Measurements from ENCODE around the gene ACBD4. TPM values are rescaled to one million over a fixed set of nuclear protein-coding genes. Genes with fewer than 3 reads are reported as not detected.

The ACBD4 gene
- total and polyA plus RNA-seq, 5 donors from 2014 or later, result 13.8 to 23.6 (median 15.6) TPM

DNA sequence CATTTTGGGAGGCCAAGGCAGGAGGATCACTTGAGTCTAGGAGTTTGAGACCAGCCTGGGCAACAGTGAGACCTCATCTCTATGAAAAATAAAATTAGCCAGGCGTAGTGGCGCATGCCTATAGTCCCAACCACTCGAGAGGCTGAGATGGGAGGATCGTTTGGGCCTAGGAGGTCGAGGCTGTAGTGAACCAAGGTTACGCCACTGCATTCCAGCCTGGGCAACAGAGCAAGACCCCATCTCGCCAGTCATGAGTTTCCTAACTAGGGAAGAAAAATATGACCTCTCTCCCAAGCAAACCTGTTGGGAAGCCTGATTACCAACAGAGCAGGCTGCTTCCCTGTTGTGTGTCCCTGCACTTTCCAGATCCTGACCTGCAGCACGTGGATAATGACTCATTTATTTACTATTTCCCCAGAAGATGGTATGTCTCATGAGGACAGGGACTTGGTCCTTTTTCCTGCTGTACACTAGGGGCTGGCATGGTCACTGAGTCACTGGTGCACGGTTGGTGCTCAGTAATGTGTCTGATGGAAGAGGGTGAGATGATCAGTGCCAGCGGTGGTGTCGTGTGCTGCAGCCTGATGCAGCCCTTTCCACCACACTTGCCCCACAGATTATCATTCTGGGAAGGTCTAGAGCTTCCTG lies 43.6 kb upstream of the ACBD4 start:
- H3K27me3 Mint-ChIP-seq, result no peaks in the 10 kb centered on the region
- no peaks in the 10 kb centered on the region for H3K9me3 ChIP-seq (ENCODE audit: control insufficient read depth in 2 of 2, low read length in 2 of 2)
- no peak for DNase-seq
- no peak overlapping the region for H3K27ac ChIP-seq (ENCODE audit: insufficient read depth, low read length, poor library complexity, severe bottlenecking)
- no peaks in the 10 kb centered on the region for H3K9me3 Mint-ChIP-seq
- no peak for ATAC-seq (ENCODE audit: low read depth in 2 of 2)
- peak overlapping the region in 1 of 3 donors; percentile 78 for H3K27ac Mint-ChIP-seq
- no peaks in the 10 kb centered on the region for H3K4me1 ChIP-seq (ENCODE audit: control insufficient read depth, insufficient read depth, low read length, poor library complexity, severe bottlenecking)
- no peaks in the 10 kb centered on the region for H3K27me3 ChIP-seq (ENCODE audit: control insufficient read depth, insufficient read depth, low read length)
- H3K4me3 Mint-ChIP-seq, result no peak overlapping the region
- H3K36me3 ChIP-seq (ENCODE audit: control insufficient read depth, insufficient read depth, low read length), result peaks cover 82% of the 10 kb centered on the region
- H3K4me1 Mint-ChIP-seq, result peaks cover 0 to 3% (median 0%) of the 10 kb centered on the region in 4 donors
- H3K36me3 Mint-ChIP-seq, result peaks cover 53% of the 10 kb centered on the region
- no peak overlapping the region for H3K4me3 ChIP-seq (ENCODE audit: low read depth, low read length)

- no peak for DNase-seq
- peaks cover 0 to 5% (median 0%) of the 10 kb centered on the region in 4 donors for H3K4me1 Mint-ChIP-seq
- Histone ChIP-seq H3K36me3 (ENCODE audit: control insufficient read depth, insufficient read depth, low read length) (peaks cover 81% of the 10 kb centered on the region), H3K4me3 (ENCODE audit: low read depth, low read length) (no peak overlapping the region), H3K27me3 (ENCODE audit: control insufficient read depth, insufficient read depth, low read length) (no peaks in the 10 kb centered on the region), H3K27ac (ENCODE audit: insufficient read depth, low read length, poor library complexity, severe bottlenecking) (no peak overlapping the region), H3K4me1 (ENCODE audit: control insufficient read depth, insufficient read depth, low read length, poor library complexity, severe bottlenecking) (no peaks in the 10 kb centered on the region), H3K9me3 (ENCODE audit: control insufficient read depth in 2 of 2, low read length in 2 of 2) (no peaks in the 10 kb centered on the region)
- H3K36me3 Mint-ChIP-seq, result peaks cover 53% of the 10 kb centered on the region
- no peak overlapping the region for H3K4me3 Mint-ChIP-seq
- ATAC-seq (ENCODE audit: low read depth in 2 of 2), result no peak
- no peak overlapping the region for H3K27ac Mint-ChIP-seq
- no peaks in the 10 kb centered on the region for H3K9me3 Mint-ChIP-seq
- H3K27me3 Mint-ChIP-seq, result no peaks in the 10 kb centered on the region
Observed at GRCh38 chr17:45092911-45093430, 42.5 kb upstream of the ACBD4 start.

DNA sequence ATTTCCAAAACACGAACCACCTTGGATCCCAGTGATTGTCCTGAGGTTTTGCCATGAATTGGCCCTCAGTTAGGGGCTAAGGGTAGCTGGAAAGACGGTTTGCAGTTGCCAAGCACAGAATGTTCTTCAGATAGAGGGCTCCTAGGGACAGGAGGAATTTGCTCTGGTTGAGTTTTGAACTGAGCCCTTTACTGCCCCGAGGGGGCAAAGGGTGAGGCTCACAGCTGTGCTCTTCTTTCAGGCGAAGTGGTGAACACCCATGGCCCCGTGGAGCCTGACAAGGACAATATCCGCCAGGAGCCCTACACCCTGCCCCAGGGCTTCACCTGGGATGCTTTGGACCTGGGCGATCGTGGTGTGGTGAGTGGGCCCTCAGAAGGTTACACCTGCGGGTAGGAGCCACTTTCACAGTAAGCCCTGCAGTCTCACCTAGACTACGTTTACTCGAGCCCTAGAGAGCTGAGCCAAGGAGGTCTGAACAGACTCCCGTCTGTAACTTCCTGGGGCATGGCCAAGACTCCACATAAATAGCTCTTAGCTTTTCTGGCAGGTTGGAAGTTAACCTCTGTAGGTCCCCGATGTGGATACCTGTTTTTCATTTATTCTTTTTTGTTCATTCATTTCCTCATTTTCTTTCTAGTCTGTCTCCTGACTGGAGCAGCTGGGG lies 41.9 kb upstream of the ACBD4 start:
- no peaks in the 10 kb centered on the region for H3K4me1 ChIP-seq (ENCODE audit: control insufficient read depth, insufficient read depth, low read length, poor library complexity, severe bottlenecking)
- DNase-seq (no peak), ATAC-seq (ENCODE audit: low read depth in 2 of 2) (no peak)
- no peaks in the 10 kb centered on the region for H3K27me3 Mint-ChIP-seq
- H3K4me3 Mint-ChIP-seq, result no peak overlapping the region
- H3K9me3 ChIP-seq (ENCODE audit: control insufficient read depth in 2 of 2, low read length in 2 of 2), result no peaks in the 10 kb centered on the region
- peaks cover 54% of the 10 kb centered on the region for H3K36me3 Mint-ChIP-seq
- no peak overlapping the region for H3K27ac ChIP-seq (ENCODE audit: insufficient read depth, low read length, poor library complexity, severe bottlenecking)
- H3K36me3 ChIP-seq (ENCODE audit: control insufficient read depth, insufficient read depth, low read length), result peaks cover 82% of the 10 kb centered on the region
- H3K27ac Mint-ChIP-seq, result no peak overlapping the region
- H3K27me3 ChIP-seq (ENCODE audit: control insufficient read depth, insufficient read depth, low read length), result no peaks in the 10 kb centered on the region
- peaks cover 0 to 6% (median 0%) of the 10 kb centered on the region in 4 donors for H3K4me1 Mint-ChIP-seq
- H3K4me3 ChIP-seq (ENCODE audit: low read depth, low read length), result no peak overlapping the region
- H3K9me3 Mint-ChIP-seq, result no peaks in the 10 kb centered on the region

DNA sequence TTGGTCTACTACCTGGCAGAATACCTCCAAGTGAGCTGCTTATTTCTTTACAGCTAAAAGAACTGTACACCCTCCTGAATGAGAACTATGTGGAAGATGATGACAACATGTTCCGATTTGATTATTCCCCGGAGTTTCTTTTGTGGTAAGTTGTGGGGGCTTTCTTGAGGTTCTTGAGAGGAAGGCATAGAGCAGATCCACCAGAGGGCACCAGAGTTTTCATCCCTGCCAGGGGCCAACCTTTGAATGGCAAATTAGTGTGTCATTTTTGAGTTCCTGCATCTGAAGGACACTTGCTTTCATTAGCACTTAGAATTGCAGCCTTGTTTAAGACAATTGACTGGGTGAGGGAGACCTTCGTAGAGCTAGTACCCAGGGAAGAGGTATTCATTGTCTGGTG lies 39.3 kb upstream of the ACBD4 start:
- no peak for ATAC-seq (ENCODE audit: low read depth in 2 of 2)
- no peak overlapping the region for H3K4me3 ChIP-seq (ENCODE audit: low read depth, low read length)
- Mint-ChIP-seq H3K36me3 (peaks cover 49% of the 10 kb centered on the region), H3K4me3 (no peak overlapping the region), H3K27ac (peak overlapping the region in 2 of 3 donors; percentile 8 to 51), H3K9me3 (no peaks in the 10 kb centered on the region), H3K4me1 (peaks cover 0 to 10% (median 3%) of the 10 kb centered on the region in 4 donors), H3K27me3 (no peaks in the 10 kb centered on the region)
- no peaks in the 10 kb centered on the region for H3K4me1 ChIP-seq (ENCODE audit: control insufficient read depth, insufficient read depth, low read length, poor library complexity, severe bottlenecking)
- H3K36me3 ChIP-seq (ENCODE audit: control insufficient read depth, insufficient read depth, low read length), result peaks cover 78% of the 10 kb centered on the region
- DNase-seq, result peak in 1 of 3 donors; percentile 44
- no peaks in the 10 kb centered on the region for H3K9me3 ChIP-seq (ENCODE audit: control insufficient read depth in 2 of 2, low read length in 2 of 2)
- no peaks in the 10 kb centered on the region for H3K27me3 ChIP-seq (ENCODE audit: control insufficient read depth, insufficient read depth, low read length)
- no peak overlapping the region for H3K27ac ChIP-seq (ENCODE audit: insufficient read depth, low read length, poor library complexity, severe bottlenecking)

DNA sequence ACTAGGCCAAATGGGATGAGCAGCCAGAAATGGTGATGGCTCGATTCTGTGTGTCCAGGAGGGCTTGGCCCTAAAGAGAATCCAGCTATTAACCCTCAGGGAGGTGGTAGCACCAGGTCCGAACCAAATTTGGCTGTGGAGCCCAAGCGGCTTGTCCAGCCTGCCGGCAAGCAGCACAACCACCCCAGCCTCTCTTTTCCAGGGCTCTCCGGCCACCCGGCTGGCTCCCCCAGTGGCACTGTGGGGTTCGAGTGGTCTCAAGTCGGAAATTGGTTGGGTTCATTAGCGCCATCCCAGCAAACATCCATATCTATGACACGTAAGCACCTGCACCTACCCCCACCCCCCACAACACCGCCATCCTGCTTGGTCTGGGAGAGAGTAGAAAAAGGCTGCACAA lies 38.6 kb upstream of the ACBD4 start:
- DNase-seq (no peak), ATAC-seq (ENCODE audit: low read depth in 2 of 2) (no peak)
- Histone ChIP-seq H3K36me3 (ENCODE audit: control insufficient read depth, insufficient read depth, low read length) (peaks cover 76% of the 10 kb centered on the region), H3K4me1 (ENCODE audit: control insufficient read depth, insufficient read depth, low read length, poor library complexity, severe bottlenecking) (no peaks in the 10 kb centered on the region), H3K27me3 (ENCODE audit: control insufficient read depth, insufficient read depth, low read length) (no peaks in the 10 kb centered on the region), H3K27ac (ENCODE audit: insufficient read depth, low read length, poor library complexity, severe bottlenecking) (no peak overlapping the region), H3K9me3 (ENCODE audit: control insufficient read depth in 2 of 2, low read length in 2 of 2) (no peaks in the 10 kb centered on the region), H3K4me3 (ENCODE audit: low read depth, low read length) (no peak overlapping the region)
- peaks cover 48% of the 10 kb centered on the region for H3K36me3 Mint-ChIP-seq
- H3K27ac Mint-ChIP-seq, result no peak overlapping the region
- no peak overlapping the region for H3K4me3 Mint-ChIP-seq
- H3K4me1 Mint-ChIP-seq, result peaks cover 0 to 10% (median 3%) of the 10 kb centered on the region in 4 donors
- H3K27me3 Mint-ChIP-seq, result no peaks in the 10 kb centered on the region
- no peaks in the 10 kb centered on the region for H3K9me3 Mint-ChIP-seq

DNA sequence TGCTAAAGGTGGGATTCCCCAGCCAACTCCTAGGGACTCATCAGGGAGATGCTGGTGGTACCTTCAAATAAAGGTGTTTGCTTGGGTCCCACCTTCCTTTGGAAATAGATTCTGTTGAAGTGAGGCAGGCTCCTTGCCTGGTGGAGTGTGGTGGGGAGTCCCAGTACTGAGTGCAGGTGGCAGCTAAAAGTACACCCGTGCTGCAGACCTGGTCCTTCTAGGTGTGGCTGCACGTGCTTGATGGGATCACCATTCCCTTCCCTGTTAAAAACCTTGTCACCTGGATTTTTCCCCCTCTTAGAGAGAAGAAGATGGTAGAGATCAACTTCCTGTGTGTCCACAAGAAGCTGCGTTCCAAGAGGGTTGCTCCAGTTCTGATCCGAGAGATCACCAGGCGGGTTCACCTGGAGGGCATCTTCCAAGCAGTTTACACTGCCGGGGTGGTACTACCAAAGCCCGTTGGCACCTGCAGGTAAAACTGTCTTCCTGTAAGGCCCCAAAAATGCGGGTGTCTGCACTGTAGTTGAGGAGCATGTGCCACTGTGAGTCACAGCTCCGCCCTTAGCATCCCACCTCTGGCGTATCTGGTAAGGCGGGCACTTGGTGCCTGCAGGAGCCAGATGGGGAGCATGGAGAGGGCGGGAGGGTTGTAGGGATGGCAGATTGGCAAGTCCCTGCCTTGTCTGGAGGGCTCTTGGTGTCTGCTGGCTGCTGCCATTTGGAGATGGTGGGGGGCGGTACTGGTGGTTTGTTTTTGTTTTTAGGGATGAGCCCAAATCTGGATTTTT lies 37.2 kb upstream of the ACBD4 start:
- Mint-ChIP-seq H3K4me3 (no peak overlapping the region), H3K27me3 (no peaks in the 10 kb centered on the region), H3K36me3 (peaks cover 50% of the 10 kb centered on the region), H3K27ac (peak overlapping the region in 2 of 3 donors; percentile 20 to 51), H3K4me1 (peaks cover 0 to 7% (median 3%) of the 10 kb centered on the region in 4 donors), H3K9me3 (no peaks in the 10 kb centered on the region)
- Histone ChIP-seq H3K27ac (ENCODE audit: insufficient read depth, low read length, poor library complexity, severe bottlenecking) (no peak overlapping the region), H3K36me3 (ENCODE audit: control insufficient read depth, insufficient read depth, low read length) (peaks cover 79% of the 10 kb centered on the region), H3K4me3 (ENCODE audit: low read depth, low read length) (no peak overlapping the region), H3K27me3 (ENCODE audit: control insufficient read depth, insufficient read depth, low read length) (no peaks in the 10 kb centered on the region), H3K9me3 (ENCODE audit: control insufficient read depth in 2 of 2, low read length in 2 of 2) (no peaks in the 10 kb centered on the region), H3K4me1 (ENCODE audit: control insufficient read depth, insufficient read depth, low read length, poor library complexity, severe bottlenecking) (no peaks in the 10 kb centered on the region)
- ATAC-seq (ENCODE audit: low read depth in 2 of 2) (no peak), DNase-seq (no peak)

DNA sequence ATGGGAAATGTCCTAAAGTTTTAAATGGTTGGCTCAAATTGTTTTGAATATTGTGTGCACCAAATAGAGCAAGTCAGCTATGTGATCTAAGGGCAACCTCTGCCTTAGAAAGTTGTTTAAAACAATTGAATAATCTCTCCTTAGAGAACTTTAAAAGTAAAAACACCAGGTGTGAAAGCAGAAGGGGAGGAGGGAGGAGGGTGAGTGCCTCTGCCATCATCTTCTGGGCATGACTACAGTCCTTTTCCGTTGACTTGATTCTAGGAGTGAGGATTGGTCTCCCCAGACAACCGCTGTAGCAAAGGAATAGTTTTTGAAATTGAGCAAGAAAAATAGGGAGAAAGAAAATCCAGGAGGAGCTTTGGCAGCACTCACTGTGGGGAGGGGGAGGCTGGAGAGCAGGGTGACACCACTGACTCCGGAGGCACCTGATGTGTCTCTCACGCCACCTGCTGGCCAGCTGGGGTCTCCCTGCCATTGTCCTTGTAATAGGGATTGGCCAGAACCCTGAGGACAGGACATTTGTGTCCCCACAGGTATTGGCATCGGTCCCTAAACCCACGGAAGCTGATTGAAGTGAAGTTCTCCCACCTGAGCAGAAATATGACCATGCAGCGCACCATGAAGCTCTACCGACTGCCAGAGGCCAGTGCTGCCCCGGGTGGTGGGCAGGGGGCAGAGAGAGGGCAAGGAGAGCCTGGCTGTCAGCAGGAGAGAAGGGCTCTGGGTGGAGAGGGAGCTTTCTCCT lies 36.4 kb upstream of the ACBD4 start:
- no peaks in the 10 kb centered on the region for H3K4me1 ChIP-seq (ENCODE audit: control insufficient read depth, insufficient read depth, low read length, poor library complexity, severe bottlenecking)
- H3K36me3 Mint-ChIP-seq, result peaks cover 49% of the 10 kb centered on the region
- H3K4me3 ChIP-seq (ENCODE audit: low read depth, low read length), result no peak overlapping the region
- no peaks in the 10 kb centered on the region for H3K9me3 ChIP-seq (ENCODE audit: control insufficient read depth in 2 of 2, low read length in 2 of 2)
- H3K4me3 Mint-ChIP-seq, result no peak overlapping the region
- DNase-seq (peak; percentile 51 to 72 (median 71)), ATAC-seq (ENCODE audit: low read depth in 2 of 2) (peak; percentile 68 to 72)
- no peaks in the 10 kb centered on the region for H3K27me3 Mint-ChIP-seq
- peaks cover 79% of the 10 kb centered on the region for H3K36me3 ChIP-seq (ENCODE audit: control insufficient read depth, insufficient read depth, low read length)
- H3K27me3 ChIP-seq (ENCODE audit: control insufficient read depth, insufficient read depth, low read length), result no peaks in the 10 kb centered on the region
- H3K9me3 Mint-ChIP-seq, result no peaks in the 10 kb centered on the region
- no peak overlapping the region for H3K27ac ChIP-seq (ENCODE audit: insufficient read depth, low read length, poor library complexity, severe bottlenecking)
- H3K4me1 Mint-ChIP-seq, result peaks cover 0 to 7% (median 3%) of the 10 kb centered on the region in 4 donors
- H3K27ac Mint-ChIP-seq, result peak overlapping the region in 1 of 3 donors; percentile 51
